GM19468 (cell line): Measurements from ENCODE around the gene GADD45GIP1.
"Not testable (repeated sequence)": the region's sequence is repeated elsewhere in the genome, so short reads cannot be mapped to it uniquely, and the experiment has no call there.

Experiments
- ATAC-seq: cut with Tn5 transposase; IDR thresholded peaks from one replicate; pipeline ENCODE4 v1.9.1; 2021; ENCODE audit warnings: mild to moderate bottlenecking, moderate library complexity, moderate number of reproducible peaks; ENCODE audit not compliant: unreplicated experiment; ENCODE audit errors: extremely low read depth

GADD45GIP1 gene

GRCh38 chr19:12990853-12991252 is 33.8 kb upstream of the GADD45GIP1 start:
- no peak for ATAC-seq

- no peak for ATAC-seq
Observed at GRCh38 chr19:12990431-12990830, 33.4 kb upstream of the GADD45GIP1 start.

GRCh38 chr19:12987781-12988180 is 30.8 kb upstream of the GADD45GIP1 start:
- ATAC-seq, result no peak

- ATAC-seq, result no peak
Observed at GRCh38 chr19:12987190-12987589, 30.2 kb upstream of the GADD45GIP1 start.

GRCh38 chr19:12986726-12987125 is 29.7 kb upstream of the GADD45GIP1 start:
- no peak for ATAC-seq

GRCh38 chr19:12985049-12985776 is 28.2 kb upstream of the GADD45GIP1 start:
- no peak for ATAC-seq

GRCh38 chr19:12984683-12985048 is 27.6 kb upstream of the GADD45GIP1 start:
- no peak for ATAC-seq

GRCh38 chr19:12984143-12984627 is 27.2 kb upstream of the GADD45GIP1 start:
- no peak for ATAC-seq

GRCh38 chr19:12983542-12984142 is 26.6 kb upstream of the GADD45GIP1 start:
- ATAC-seq, result no peak

- no peak for ATAC-seq
Observed at GRCh38 chr19:12983091-12983490, 26.1 kb upstream of the GADD45GIP1 start.

GRCh38 chr19:12982648-12983047 is 25.6 kb upstream of the GADD45GIP1 start:
- ATAC-seq, result no peak

GRCh38 chr19:12979974-12980373 is 23.0 kb upstream of the GADD45GIP1 start:
- no peak for ATAC-seq

GRCh38 chr19:12976109-12976508 is 19.1 kb upstream of the GADD45GIP1 start:
- not testable (repeated sequence) for ATAC-seq

GRCh38 chr19:12975221-12975741 is 18.3 kb upstream of the GADD45GIP1 start:
- no peak for ATAC-seq

GRCh38 chr19:12974301-12975220 is 17.5 kb upstream of the GADD45GIP1 start:
- ATAC-seq, result no peak

- ATAC-seq, result no peak
Observed at GRCh38 chr19:12973236-12973635, 16.2 kb upstream of the GADD45GIP1 start.

- ATAC-seq, result no peak
Observed at GRCh38 chr19:12970070-12970820, 13.2 kb upstream of the GADD45GIP1 start.

- ATAC-seq, result no peak
Observed at GRCh38 chr19:12969292-12969988, 12.4 kb upstream of the GADD45GIP1 start, which contains the start of gene DAND5. DAND5 (plus strand) TSS chr19:12969576; CDS start chr19:12969661, 85 bp downstream.

- ATAC-seq, result no peak
Observed at GRCh38 chr19:12967907-12968306, 10.9 kb upstream of the GADD45GIP1 start.
